Neural progenitor cell (in vitro differentiated cells): ENCODE data around the gene SAMMSON.

ENCODE experiments used
- EZH2phosphoT487 ChIP-seq: fragments of 200-600 bp; sonication (generic); IDR thresholded peaks from 2 replicates; pipeline ENCODE4 v1.6.1; 2017; ENCODE audit warnings: antibody characterized with exemption
- TF ChIP-seq, protein P1 (sequence below): fragments of 200-600 bp; sonication (generic); IDR thresholded peaks from 2 replicates; pipeline ENCODE4 v1.5.1; 2017; ENCODE audit warnings: antibody characterized with exemption, mild to moderate bottlenecking

GRCh38 chr3:69976021-69976420 is 23.5 kb upstream of the SAMMSON start:
- TF ChIP-seq, protein P1, sequence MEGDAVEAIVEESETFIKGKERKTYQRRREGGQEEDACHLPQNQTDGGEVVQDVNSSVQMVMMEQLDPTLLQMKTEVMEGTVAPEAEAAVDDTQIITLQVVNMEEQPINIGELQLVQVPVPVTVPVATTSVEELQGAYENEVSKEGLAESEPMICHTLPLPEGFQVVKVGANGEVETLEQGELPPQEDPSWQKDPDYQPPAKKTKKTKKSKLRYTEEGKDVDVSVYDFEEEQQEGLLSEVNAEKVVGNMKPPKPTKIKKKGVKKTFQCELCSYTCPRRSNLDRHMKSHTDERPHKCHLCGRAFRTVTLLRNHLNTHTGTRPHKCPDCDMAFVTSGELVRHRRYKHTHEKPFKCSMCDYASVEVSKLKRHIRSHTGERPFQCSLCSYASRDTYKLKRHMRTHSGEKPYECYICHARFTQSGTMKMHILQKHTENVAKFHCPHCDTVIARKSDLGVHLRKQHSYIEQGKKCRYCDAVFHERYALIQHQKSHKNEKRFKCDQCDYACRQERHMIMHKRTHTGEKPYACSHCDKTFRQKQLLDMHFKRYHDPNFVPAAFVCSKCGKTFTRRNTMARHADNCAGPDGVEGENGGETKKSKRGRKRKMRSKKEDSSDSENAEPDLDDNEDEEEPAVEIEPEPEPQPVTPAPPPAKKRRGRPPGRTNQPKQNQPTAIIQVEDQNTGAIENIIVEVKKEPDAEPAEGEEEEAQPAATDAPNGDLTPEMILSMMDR, result no peak
- no peak for TF ChIP-seq EZH2phosphoT487
